NCI-H510A (cell line): Measurements from ENCODE around the gene FOS.
"Not testable (repeated sequence)": the region's sequence is repeated elsewhere in the genome, so short reads cannot be mapped to it uniquely, and the experiment has no call there.

Source experiments
- DNase-seq: peaks from one replicate; lab custom pipeline; 2025; lab: John Stamatoyannopoulos, UW

FOS gene

DNA sequence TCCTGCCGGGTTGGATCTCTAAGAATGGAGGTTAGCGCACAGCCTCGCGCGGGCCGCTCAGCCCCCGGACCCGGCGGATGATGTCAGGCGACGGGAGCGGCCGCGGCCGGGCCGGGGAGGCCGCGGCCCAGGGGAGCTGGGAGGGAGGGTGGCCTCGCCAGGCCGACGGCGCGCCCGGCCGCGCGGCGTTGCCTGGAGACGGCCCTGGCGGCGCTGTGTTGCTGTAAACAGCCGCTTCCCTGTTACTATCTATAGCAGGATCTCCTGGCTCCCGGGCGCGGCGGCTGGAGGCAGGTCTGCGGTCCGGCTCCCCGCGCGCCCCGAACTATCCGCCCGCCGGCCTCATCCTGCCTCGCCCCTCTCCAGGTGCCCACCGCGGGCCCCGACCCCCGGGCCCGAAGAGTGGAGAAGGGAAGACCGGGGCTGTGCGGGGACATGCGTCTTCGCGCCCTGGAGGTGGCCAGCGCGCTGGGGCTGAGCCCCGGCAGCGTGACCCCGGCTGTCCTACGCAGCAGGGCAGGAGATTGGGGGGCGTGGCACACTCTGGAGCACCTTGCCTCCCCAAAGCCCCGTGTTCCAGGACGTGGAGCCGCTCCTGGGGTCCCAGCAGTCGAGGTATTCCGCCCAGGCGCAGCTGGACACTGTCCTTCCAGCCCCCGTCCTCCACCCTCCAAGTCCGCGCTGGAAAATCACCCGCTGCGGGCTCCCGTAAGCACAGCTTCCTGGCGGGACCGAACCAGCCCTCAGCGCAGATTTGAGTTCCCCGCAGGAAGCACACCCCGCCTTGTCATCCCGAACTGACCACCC lies 1.4 kb upstream of the FOS start:
- peak; percentile 80 for DNase-seq

- no peak for DNase-seq
Measured at GRCh38 chr14:75277815-75278421, 710 bp upstream of the FOS start.

GRCh38 chr14:75279153-75279762 lies 630 bp downstream of the FOS start:
- no peak for DNase-seq

GRCh38 chr14:75279763-75280290 lies 1.2 kb downstream of the FOS start:
- DNase-seq, result no peak

DNA sequence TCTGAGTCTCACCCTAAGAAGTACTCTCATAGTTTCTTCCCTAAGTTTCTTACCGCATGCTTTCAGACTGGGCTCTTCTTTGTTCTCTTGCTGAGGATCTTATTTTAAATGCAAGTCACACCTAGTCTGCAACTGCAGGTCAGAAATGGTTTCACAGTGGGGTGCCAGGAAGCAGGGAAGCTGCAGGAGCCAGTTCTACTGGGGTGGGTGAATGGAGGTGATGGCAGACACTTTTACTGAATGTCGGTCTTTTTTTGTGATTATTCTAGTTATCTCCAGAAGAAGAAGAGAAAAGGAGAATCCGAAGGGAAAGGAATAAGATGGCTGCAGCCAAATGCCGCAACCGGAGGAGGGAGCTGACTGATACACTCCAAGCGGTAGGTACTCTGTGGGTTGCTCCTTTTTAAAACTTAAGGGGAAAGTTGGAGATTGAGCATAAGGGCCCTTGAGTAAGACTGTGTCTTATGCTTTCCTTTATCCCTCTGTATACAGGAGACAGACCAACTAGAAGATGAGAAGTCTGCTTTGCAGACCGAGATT lies 1.7 kb downstream of the FOS start:
- no peak for DNase-seq

DNA sequence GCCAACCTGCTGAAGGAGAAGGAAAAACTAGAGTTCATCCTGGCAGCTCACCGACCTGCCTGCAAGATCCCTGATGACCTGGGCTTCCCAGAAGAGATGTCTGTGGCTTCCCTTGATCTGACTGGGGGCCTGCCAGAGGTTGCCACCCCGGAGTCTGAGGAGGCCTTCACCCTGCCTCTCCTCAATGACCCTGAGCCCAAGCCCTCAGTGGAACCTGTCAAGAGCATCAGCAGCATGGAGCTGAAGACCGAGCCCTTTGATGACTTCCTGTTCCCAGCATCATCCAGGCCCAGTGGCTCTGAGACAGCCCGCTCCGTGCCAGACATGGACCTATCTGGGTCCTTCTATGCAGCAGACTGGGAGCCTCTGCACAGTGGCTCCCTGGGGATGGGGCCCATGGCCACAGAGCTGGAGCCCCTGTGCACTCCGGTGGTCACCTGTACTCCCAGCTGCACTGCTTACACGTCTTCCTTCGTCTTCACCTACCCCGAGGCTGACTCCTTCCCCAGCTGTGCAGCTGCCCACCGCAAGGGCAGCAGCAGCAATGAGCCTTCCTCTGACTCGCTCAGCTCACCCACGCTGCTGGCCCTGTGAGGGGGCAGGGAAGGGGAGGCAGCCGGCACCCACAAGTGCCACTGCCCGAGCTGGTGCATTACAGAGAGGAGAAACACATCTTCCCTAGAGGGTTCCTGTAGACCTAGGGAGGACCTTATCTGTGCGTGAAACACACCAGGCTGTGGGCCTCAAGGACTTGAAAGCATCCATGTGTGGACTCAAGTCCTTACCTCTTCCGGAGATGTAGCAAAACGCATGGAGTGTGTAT lies 2.4 kb downstream of the FOS start:
- no peak for DNase-seq

GRCh38 chr14:75281654-75282019 lies 3.0 kb downstream of the FOS start:
- DNase-seq, result no peak

DNA sequence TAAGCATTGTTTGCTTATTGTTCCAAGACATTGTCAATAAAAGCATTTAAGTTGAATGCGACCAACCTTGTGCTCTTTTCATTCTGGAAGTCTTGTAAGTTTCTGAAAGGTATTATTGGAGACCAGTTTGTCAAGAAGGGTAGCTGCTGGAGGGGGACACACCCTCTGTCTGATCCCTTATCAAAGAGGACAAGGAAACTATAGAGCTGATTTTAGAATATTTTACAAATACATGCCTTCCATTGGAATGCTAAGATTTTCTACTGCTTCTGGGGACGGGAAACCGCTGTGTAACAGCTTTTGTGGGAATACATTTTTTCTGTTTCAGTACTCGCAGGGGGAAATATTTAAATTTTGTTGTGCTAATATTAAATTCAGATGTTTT lies 3.5 kb downstream of the FOS start:
- no peak for DNase-seq

DNA sequence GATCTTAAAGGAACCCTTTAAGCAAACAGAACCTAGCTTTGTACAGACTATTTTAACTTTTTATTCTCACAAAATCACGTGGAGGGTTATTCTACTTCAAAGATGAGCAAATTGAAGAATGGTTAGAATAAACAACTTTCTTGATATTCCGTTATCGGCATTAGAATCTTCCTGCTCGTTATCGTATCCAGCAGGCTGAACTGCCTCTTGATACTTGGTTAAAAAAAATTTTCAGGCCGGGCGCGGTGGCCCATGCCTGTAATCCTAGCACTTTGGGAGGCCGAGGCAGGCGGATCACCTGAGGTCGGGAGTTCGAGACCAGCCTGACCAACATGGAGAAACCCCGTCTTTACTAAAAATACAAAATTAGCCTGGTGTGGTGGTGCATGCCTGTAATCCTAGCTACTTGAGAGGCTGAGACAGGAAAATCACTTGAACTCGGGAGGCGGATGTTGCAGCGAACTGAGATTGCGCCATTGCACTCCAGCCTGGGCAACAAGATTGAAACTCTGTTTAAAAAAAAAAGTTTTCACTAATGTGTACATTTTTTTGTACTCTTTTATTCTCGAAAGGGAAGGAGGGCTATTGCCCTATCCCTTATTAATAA lies 4.0 kb downstream of the FOS start:
- not testable (repeated sequence) for DNase-seq

GRCh38 chr14:75283162-75283832 lies 4.7 kb downstream of the FOS start:
- DNase-seq, result no peak

GRCh38 chr14:75283833-75284563 lies 5.4 kb downstream of the FOS start:
- DNase-seq, result no peak

- DNase-seq, result no peak
Measured at GRCh38 chr14:75285331-75285730, 6.7 kb downstream of the FOS start.

DNA sequence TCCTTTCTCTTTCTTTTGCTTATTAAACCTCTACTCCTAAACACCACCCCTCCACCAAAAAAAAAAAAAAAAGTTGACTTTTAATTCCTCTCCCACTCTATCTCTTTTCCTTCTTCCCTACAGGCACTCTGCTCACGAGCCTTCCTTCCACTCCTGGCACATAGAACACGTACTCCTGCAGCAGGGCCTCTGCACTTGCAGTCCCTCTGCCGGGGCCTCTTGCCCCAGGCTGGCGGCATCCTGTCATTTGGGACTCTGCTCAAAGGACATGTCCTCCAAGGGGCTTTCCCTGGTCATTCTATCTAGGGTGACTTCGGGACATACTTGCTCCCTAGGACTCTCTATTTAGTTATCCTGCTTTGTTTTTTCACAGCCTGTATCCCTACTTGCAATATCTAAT lies 7.7 kb downstream of the FOS start:
- DNase-seq, result no peak

DNA sequence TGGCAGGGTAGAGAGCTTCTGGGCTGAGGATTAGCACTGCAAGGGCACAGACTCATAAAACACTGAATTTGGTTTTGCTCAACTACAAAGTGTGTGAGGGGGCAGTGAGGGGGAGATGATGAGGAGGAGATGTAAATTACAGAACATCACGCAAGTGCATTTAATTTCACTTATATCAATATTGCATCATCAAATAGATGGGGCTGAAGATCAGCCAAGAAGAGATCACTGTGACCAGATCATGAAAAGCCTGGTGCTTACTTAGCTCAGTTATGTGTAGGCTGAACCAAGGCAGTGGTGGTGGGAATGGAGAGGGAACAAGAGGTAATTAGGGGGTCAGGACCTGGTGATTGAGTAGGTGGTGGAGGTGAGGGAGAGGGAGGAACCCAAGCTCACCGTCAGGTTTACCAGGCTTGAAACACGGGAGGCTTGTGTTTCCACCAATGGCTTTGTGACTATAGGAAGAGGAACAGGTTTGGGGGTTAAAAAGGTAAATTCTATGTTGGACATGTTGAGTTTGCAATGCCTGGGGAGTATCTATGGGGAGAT lies 11.3 kb downstream of the FOS start:
- DNase-seq, result no peak

DNA sequence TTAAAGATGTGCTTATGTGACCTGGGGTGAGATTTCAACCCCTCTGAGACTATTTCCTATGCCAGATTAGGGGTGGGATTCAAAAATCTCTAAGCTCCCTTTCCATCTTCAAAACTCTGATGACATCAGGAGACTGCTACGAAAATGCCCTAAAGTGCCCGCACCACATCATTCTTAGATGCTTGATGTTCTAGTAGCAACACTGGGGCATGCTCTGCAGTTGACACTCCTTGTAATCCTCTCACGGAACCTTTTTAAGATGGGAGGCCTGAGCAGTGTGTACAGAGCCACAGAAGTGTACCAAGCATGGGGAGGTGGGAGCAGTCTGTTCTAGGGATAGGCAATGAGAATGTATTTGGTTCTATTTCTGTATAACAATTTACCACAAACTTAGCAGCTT lies 12.2 kb downstream of the FOS start:
- DNase-seq, result no peak

GRCh38 chr14:75291331-75291730 lies 12.7 kb downstream of the FOS start:
- no peak for DNase-seq

- no peak for DNase-seq
Measured at GRCh38 chr14:75292101-75292563, 13.5 kb downstream of the FOS start.

DNA sequence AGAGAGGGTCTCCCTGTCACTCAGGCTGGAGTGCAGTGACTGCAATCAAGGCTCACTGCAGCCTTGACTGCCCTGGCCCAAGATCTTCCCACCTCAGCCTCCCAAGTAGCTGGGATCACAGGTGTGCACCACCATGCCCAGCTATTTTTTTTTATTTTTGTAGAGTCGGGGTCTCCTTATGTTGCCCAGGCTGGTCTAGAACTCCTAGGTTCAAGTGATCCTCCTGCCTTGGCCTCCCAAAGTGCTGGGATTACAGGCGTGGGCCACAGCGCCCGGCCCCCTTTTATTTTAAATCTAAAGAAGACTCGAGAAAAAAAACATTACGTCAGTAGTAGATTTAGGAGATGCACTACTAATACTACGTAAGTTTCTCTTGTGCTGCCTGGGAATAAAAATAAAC lies 14.3 kb downstream of the FOS start:
- no peak for DNase-seq

- peak; percentile 92 for DNase-seq
Measured at GRCh38 chr14:75293920-75294648, 15.5 kb downstream of the FOS start.
